GM12878 (cell line): ENCODE measurements around the gene CABLES1. TPM values are rescaled to one million over a fixed set of nuclear protein-coding genes. Genes with fewer than 3 reads are reported as not detected.

Experiments
- ATAC-seq: fragments of 200-7000 bp; cut with Tn5 transposase; 3 replicates; pipeline ENCODE4 v1.9.1; 2020; ENCODE audit warnings: mild to moderate bottlenecking, moderate library complexity
- BruUV-seq: library from RNA; stranded (reverse); fragments of 400-500 nt; replicated peaks from 2 replicates; lab custom pipeline; 2021; lab: Mats Ljungman, UMichigan
- CTCF ChIA-PET: fragments of 300-600 bp; sonication (Branson Sonifier 250); formaldehyde crosslinking; extraction: SDS; loops from one replicate; lab custom pipeline; 2021; ENCODE audit warnings: inconsistent platforms; lab: Yijun Ruan, JAX
- POLR2A ChIA-PET: fragments of 350-600 bp; formaldehyde crosslinking; extraction: SDS; loops from one replicate; lab custom pipeline; 2021; ENCODE audit warnings: inconsistent platforms; lab: Charles Lee
- RAD21 ChIA-PET: fragments of 300-600 bp; sonication (Branson Sonifier 250); formaldehyde crosslinking; loops from one replicate; lab custom pipeline; 2023; ENCODE audit warnings: antibody characterized with exemption; ENCODE audit not compliant: unreplicated experiment; lab: Charles Lee
- SMC1A ChIA-PET: fragments of 300-600 bp; sonication (Branson Sonifier 250); formaldehyde crosslinking; loops from one replicate; lab custom pipeline; 2023; ENCODE audit not compliant: unreplicated experiment, uncharacterized antibody; lab: Charles Lee
- DNase-seq: peaks from one replicate; pipeline ENCODE4 v3.0.0-alpha.2; 2011; ENCODE audit warnings: low read depth, low spot score
- FAIRE-seq: peaks from 3 replicates; lab custom pipeline; 2011; peaks lifted over from hg19 to GRCh38; lab: Jason Lieb, UNC
- H2AFZ ChIP-seq: 2 replicates; pipeline ENCODE4 v1.6.0; 2011; ENCODE audit warnings: low read depth, low read length, control low read depth; ENCODE audit not compliant: control insufficient read depth
- H3K27ac ChIP-seq: 2 replicates; pipeline ENCODE4 v1.5.1; 2011; ENCODE audit warnings: control low read depth; ENCODE audit not compliant: control insufficient read depth, insufficient read depth
- H3K27me3 ChIP-seq, 2 experiments: replicated peaks in 1 of 2; 2 replicates each; pipeline versions ENCODE4 v1.6.0 to v1.6.1; 2011; ENCODE audit warnings: low read length in 1 of 2; ENCODE audit not compliant: control insufficient read depth in 2 of 2, insufficient read depth in 2 of 2
- H3K36me3 ChIP-seq, 2 experiments: 2 replicates each; pipeline ENCODE4 v1.5.1; 2011; ENCODE audit warnings: low read length in 1 of 2; ENCODE audit not compliant: control insufficient read depth in 2 of 2, insufficient read depth in 2 of 2
- H3K4me1 ChIP-seq: 2 replicates; pipeline ENCODE4 v1.6.1; 2011; ENCODE audit warnings: mild to moderate bottlenecking, low read length, moderate library complexity, mixed read lengths; ENCODE audit not compliant: control insufficient read depth, insufficient read depth
- H3K4me2 ChIP-seq: 2 replicates; pipeline ENCODE4 v1.6.0; 2011; ENCODE audit warnings: control low read depth; ENCODE audit not compliant: control insufficient read depth, insufficient read depth
- H3K4me3 ChIP-seq: fragments of 200-600 bp; sonication (generic); 2 replicates; pipeline ENCODE4 v1.5.1; 2016
- H3K79me2 ChIP-seq: 2 replicates; pipeline ENCODE4 v1.6.0; 2011; ENCODE audit warnings: low read length; ENCODE audit not compliant: control insufficient read depth, insufficient read depth
- H3K9ac ChIP-seq: 2 replicates; pipeline ENCODE4 v1.8.0; 2011; ENCODE audit warnings: low read length, control low read depth, mixed read lengths; ENCODE audit not compliant: control insufficient read depth, insufficient read depth
- H3K9me3 ChIP-seq: replicated peaks from 3 replicates; pipeline ENCODE4 v1.5.1; 2011; ENCODE audit warnings: mild to moderate bottlenecking, low read length; ENCODE audit not compliant: control insufficient read depth, insufficient read depth
- H4K20me1 ChIP-seq: 2 replicates; pipeline ENCODE4 v1.6.0; 2011; ENCODE audit not compliant: control insufficient read depth, insufficient read depth
- BACH1 ChIP-seq: fragments of 450-650 bp; IDR thresholded peaks from 2 replicates; pipeline ENCODE4 v1.6.1; 2017; ENCODE audit warnings: mild to moderate bottlenecking, borderline replicate concordance
- CBX3 ChIP-seq: fragments of 200-600 bp; sonication (generic); IDR thresholded peaks from 2 replicates; pipeline ENCODE4 v1.6.1; 2016; ENCODE audit warnings: low read depth, borderline replicate concordance
- CREB1 ChIP-seq: IDR thresholded peaks from 2 replicates; pipeline ENCODE4 v1.6.1; 2012; ENCODE audit warnings: low read depth, mild to moderate bottlenecking, inconsistent platforms
- FOXM1 ChIP-seq: IDR thresholded peaks from 2 replicates; pipeline ENCODE4 v1.6.1; 2012; ENCODE audit warnings: low read depth, mild to moderate bottlenecking, inconsistent platforms, low read length, moderate library complexity
- HDAC2 ChIP-seq: fragments of 200-600 bp; sonication (generic); IDR thresholded peaks from 2 replicates; pipeline ENCODE4 v1.6.1; 2017
- IKZF1 ChIP-seq: fragments of 450-650 bp; conservative IDR thresholded peaks from 2 replicates; pipeline ENCODE4 v1.6.1; 2017; ENCODE audit warnings: antibody characterized with exemption, mild to moderate bottlenecking
- IRF3 ChIP-seq: fragments of 450-650 bp; IDR thresholded peaks from 2 replicates; pipeline ENCODE4 v1.6.1; 2014; ENCODE audit warnings: mild to moderate bottlenecking
- IRF4 ChIP-seq: IDR thresholded peaks from 2 replicates; pipeline ENCODE4 v1.6.1; 2011; ENCODE audit warnings: low read depth, low read length
- JUND ChIP-seq: IDR thresholded peaks from 2 replicates; pipeline ENCODE4 v1.6.1; 2012; ENCODE audit warnings: low read depth, mild to moderate bottlenecking, low read length, improper control_type of control experiment, moderate library complexity
- NR2C2 ChIP-seq: IDR thresholded peaks from 2 replicates; pipeline ENCODE4 v1.6.1; 2011; ENCODE audit warnings: borderline replicate concordance, low read depth; ENCODE audit not compliant: control insufficient read depth, insufficient read length
- PAX5 ChIP-seq: IDR thresholded peaks from 2 replicates; pipeline ENCODE4 v1.6.1; 2011; ENCODE audit warnings: low read depth, low read length, borderline replicate concordance
- PAX8 ChIP-seq: fragments of 450-650 bp; IDR thresholded peaks from 2 replicates; pipeline ENCODE4 v1.6.1; 2017; ENCODE audit warnings: mild to moderate bottlenecking, moderate library complexity
- PML ChIP-seq: IDR thresholded peaks from 2 replicates; pipeline ENCODE4 v1.6.1; 2012; ENCODE audit warnings: low read length, inconsistent platforms
- PRDM15 ChIP-seq: fragments of 450-650 bp; formaldehyde crosslinking; IDR thresholded peaks from 2 replicates; pipeline ENCODE4 v1.4.0; 2020; ENCODE audit warnings: mild to moderate bottlenecking, moderate library complexity
- SMC3 ChIP-seq: IDR thresholded peaks from 2 replicates; pipeline ENCODE4 v1.6.1; 2011; ENCODE audit warnings: low read length, improper control_type of control experiment, borderline replicate concordance
- ZBED1 ChIP-seq: IDR thresholded peaks from 2 replicates; pipeline ENCODE4 v1.6.1; 2016; ENCODE audit warnings: borderline replicate concordance
- ZBTB33 ChIP-seq: fragments of 450-650 bp; IDR thresholded peaks from 2 replicates; pipeline ENCODE4 v1.6.1; 2017; ENCODE audit warnings: mild to moderate bottlenecking
- WGBS: methylation state at CpG from one replicate; pipeline ENCODE4 v1.1.6; 2016; ENCODE audit warnings: low lambda C conversion rate; ENCODE audit not compliant: insufficient replicate concordance, insufficient coverage; ENCODE audit errors: missing lambda C conversion rate; 5-methylcytosine and 5-hydroxymethylcytosine counted together
- in situ Hi-C: fragments of 300-500 bp; cut with MboI; formaldehyde crosslinking; loops from 9 replicates; pipeline ENCODE4 v1.14.3; 2018; ENCODE audit warnings: mixed read lengths
- intact Hi-C: fragments of 100-400 bp; cut with micrococcal nuclease; formaldehyde crosslinking; loops from one replicate; pipeline ENCODE4 v1.14.2; 2022; ENCODE audit not compliant: unreplicated experiment
- polyA plus RNA-seq, 11 experiments: library from polyadenylated mRNA; depleted of rRNA in 4 of 11; unstranded in 6 of 11; stranded (reverse) in 5 of 11; fragments of >200 nt; fragmentation: Nextera tagmentation in 4 of 11; fragmentation: Illumina TruSeq in 1 of 11; extraction: Ambion mirVana in 4 of 11; extraction: Trizol in 1 of 11; gene quantifications; 1 replicate in 1 of 11; 2 replicates in 10 of 11; pipeline versions ENCODE4 v1.2.1 to v1.2.3, GENCODE V29; 2011 to 2016; ENCODE audit warnings: inconsistent platforms in 2 of 11, missing spikeins in 2 of 11, low read depth in 1 of 11
- total RNA-seq, 4 experiments: library from RNA; depleted of rRNA in 3 of 4; stranded (reverse); fragments of >200 nt in 3 of 4; fragmentation: Illumina TruSeq in 1 of 4; extraction: Trizol in 1 of 4; gene quantifications; 2 replicates each; pipeline versions ENCODE4 v1.2.1 to v1.2.3, GENCODE V29; 2013 to 2021

CABLES1 gene
- total and polyA plus RNA-seq, 10 of the 15 experiments (the other 5 are each of a cell fraction or from before 2014, with no cell fraction given), result 2.9 to 27.2 (median 8.2) TPM

- TF ChIP-seq PRDM15, result no peak
Measured at GRCh38 chr18:23283916-23284430, 148.7 kb downstream of the CABLES1 start (continued).

- RAD21 ChIA-PET, result interaction anchor here (0.9 to 1.0 kb wide), 3 partner anchors 12 to 23 kb away, joined by 3 read pairs; no protein-coding TSS in a partner anchor
- no peak overlapping the region for H3K27ac ChIP-seq
- FAIRE-seq (no peak), DNase-seq (no peak), ATAC-seq (peak; percentile 6; the same call in 2 of the 3 replicates)
- in situ Hi-C loops, result no loop called here
- POLR2A ChIA-PET, result no interaction called here
- H3K79me2 ChIP-seq, result no peaks in the 10 kb centered on the region
- H3K9me3 ChIP-seq, result no peaks in the 10 kb centered on the region
- H3K4me2 ChIP-seq, result no peak overlapping the region
- WGBS, result 54% methylated on average over 2 of the region's 2 CpGs
- BruUV-seq, result no TSS peak
- H3K36me3 ChIP-seq, result no peaks in the 10 kb centered on the region
- H2AFZ ChIP-seq, result no peak overlapping the region
- SMC1A ChIA-PET, result interaction anchor here (0.7 kb wide), 1 partner anchor 47 kb away, joined by 3 read pairs; no protein-coding TSS in a partner anchor
- H4K20me1 ChIP-seq, result no peaks in the 10 kb centered on the region
- intact Hi-C loops, result loop anchor here (1.0 to 2.0 kb wide), 2 partner anchors 42 to 48 kb away; no protein-coding TSS in a partner anchor
- H3K4me1 ChIP-seq, result no peaks in the 10 kb centered on the region
- no peak overlapping the region for H3K4me3 ChIP-seq
- no peaks in the 10 kb centered on the region for H3K27me3 ChIP-seq
- TF ChIP-seq CBX3 (no peak), IKZF1 (no peak), CREB1 (no peak), SMC3 (no peak), JUND (no peak), BACH1 (no peak), FOXM1 (no peak), ZBTB33 (no peak), PML (no peak), IRF3 (no peak), HDAC2 (no peak), ZBED1 (no peak), PAX8 (no peak), NR2C2 (no peak), IRF4 (no peak), PAX5 (no peak)
- CTCF ChIA-PET, result no interaction called here
- H3K9ac ChIP-seq, result no peak overlapping the region
Measured at GRCh38 chr18:23284629-23285028, 149.3 kb downstream of the CABLES1 start.
